Right lobe of liver (tissue), 4 donors: ENCODE results near the gene RGL2.

ENCODE experiments used
- POLR2A ChIP-seq: fragments of 450-650 bp; IDR thresholded peaks from one replicate; pipeline ENCODE4 v1.6.1; 2017; ENCODE audit warnings: antibody characterized with exemption, mild to moderate bottlenecking
- TF ChIP-seq, protein P1 (sequence below), 4 donors: fragments of 200-600 bp in 3 of 4; fragments of 450-650 bp in 1 of 4; IDR thresholded peaks; one replicate each; pipeline versions ENCODE4 v1.5.1 to v1.8.0; 2016 to 2022; ENCODE audit warnings: antibody characterized with exemption in 4 of 4, mild to moderate bottlenecking in 2 of 4
- donor health status: DM: no; HTN: no; CAD: no.
- donor health status: DM: no; HTN: no; CAD: no.
- donor health status: DM: no; HTN: yes; CAD: no.

DNA sequence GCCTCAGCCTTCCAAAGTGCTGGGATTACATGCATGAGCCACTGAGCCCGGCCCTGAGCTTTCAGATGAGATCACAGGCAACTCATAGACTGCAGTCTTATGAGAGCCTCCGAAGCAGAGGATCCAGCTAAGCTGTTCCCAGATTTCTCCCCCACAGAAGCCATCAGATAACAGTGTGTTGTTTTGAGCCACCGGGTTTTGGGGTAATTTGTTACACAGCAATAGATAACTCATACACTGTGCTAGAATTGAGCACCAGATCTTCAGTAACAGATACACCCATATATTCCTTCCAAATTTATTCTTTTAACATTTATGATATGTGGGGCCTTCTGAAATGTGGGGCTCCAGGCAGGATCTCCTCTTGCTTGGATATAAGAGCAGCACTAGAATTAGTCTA lies 37.8 kb upstream of the RGL2 start:
- no peak for TF ChIP-seq POLR2A
- TF ChIP-seq, protein P1, sequence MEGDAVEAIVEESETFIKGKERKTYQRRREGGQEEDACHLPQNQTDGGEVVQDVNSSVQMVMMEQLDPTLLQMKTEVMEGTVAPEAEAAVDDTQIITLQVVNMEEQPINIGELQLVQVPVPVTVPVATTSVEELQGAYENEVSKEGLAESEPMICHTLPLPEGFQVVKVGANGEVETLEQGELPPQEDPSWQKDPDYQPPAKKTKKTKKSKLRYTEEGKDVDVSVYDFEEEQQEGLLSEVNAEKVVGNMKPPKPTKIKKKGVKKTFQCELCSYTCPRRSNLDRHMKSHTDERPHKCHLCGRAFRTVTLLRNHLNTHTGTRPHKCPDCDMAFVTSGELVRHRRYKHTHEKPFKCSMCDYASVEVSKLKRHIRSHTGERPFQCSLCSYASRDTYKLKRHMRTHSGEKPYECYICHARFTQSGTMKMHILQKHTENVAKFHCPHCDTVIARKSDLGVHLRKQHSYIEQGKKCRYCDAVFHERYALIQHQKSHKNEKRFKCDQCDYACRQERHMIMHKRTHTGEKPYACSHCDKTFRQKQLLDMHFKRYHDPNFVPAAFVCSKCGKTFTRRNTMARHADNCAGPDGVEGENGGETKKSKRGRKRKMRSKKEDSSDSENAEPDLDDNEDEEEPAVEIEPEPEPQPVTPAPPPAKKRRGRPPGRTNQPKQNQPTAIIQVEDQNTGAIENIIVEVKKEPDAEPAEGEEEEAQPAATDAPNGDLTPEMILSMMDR (IDR thresholded peaks at IDR 0.05): no peak
